ENCODE measurements around the gene GABRA5. TPM values are rescaled to one million over a fixed set of nuclear protein-coding genes. Genes with fewer than 3 reads are reported as not detected.

GABRA5 gene
- total and polyA plus RNA-seq, 2 donors from 2014 or later = not detected

- Histone ChIP-seq H3K4me3 (ENCODE audit: low read length in 3 of 3) (no peak overlapping the region), H3K27me3 (ENCODE audit: control insufficient read depth, insufficient read depth, low read length) (no peaks in the 10 kb centered on the region), H3K36me3 (ENCODE audit: control insufficient read depth in 2 of 3, insufficient read depth in 3 of 3, low read length in 3 of 3) (no peaks in the 10 kb centered on the region), H3K27ac (ENCODE audit: low read depth in 2 of 2, low read length in 2 of 2) (no peak overlapping the region), H3K9ac (ENCODE audit: low read length in 3 of 3) (no peak overlapping the region), H3K4me1 (ENCODE audit: control insufficient read depth in 2 of 3, insufficient read depth in 2 of 3, low read depth in 1 of 3, low read length in 3 of 3) (no peaks in the 10 kb centered on the region), H3K9me3 (ENCODE audit: control insufficient read depth in 2 of 3, insufficient read depth in 1 of 3, low read length in 3 of 3) (no peaks in the 10 kb centered on the region)
- intact Hi-C loops (cut with DNase I) = no loop called here
- no peak for TF ChIP-seq CTCF (IDR thresholded peaks at IDR 0.05; ENCODE audit: borderline replicate concordance, extremely low read depth, insufficient read depth)
- DNase-seq (no peak), FAIRE-seq (no peak)
Measured at GRCh38 chr15:26935322-26935721, 68.5 kb downstream of the GABRA5 start.

GRCh38 chr15:26936502-26936901, 69.6 kb downstream of the GABRA5 start:
- intact Hi-C loops (cut with DNase I) = no loop called here
- Histone ChIP-seq H3K4me1 (ENCODE audit: control insufficient read depth in 2 of 3, insufficient read depth in 2 of 3, low read depth in 1 of 3, low read length in 3 of 3) (no peaks in the 10 kb centered on the region), H3K27me3 (ENCODE audit: control insufficient read depth, insufficient read depth, low read length) (no peaks in the 10 kb centered on the region), H3K4me3 (ENCODE audit: low read length in 3 of 3) (no peak overlapping the region), H3K27ac (ENCODE audit: low read depth in 2 of 2, low read length in 2 of 2) (no peak overlapping the region), H3K36me3 (ENCODE audit: control insufficient read depth in 2 of 3, insufficient read depth in 3 of 3, low read length in 3 of 3) (no peaks in the 10 kb centered on the region), H3K9ac (ENCODE audit: low read length in 3 of 3) (no peak overlapping the region), H3K9me3 (ENCODE audit: control insufficient read depth in 2 of 3, insufficient read depth in 1 of 3, low read length in 3 of 3) (no peaks in the 10 kb centered on the region)
- DNase-seq (no peak), FAIRE-seq (no peak)
- no peak for TF ChIP-seq CTCF (IDR thresholded peaks at IDR 0.05; ENCODE audit: borderline replicate concordance, extremely low read depth, insufficient read depth)

GRCh38 chr15:26937134-26937533, 70.3 kb downstream of the GABRA5 start:
- Histone ChIP-seq H3K9ac (ENCODE audit: low read length in 3 of 3) (no peak overlapping the region), H3K27ac (ENCODE audit: low read depth in 2 of 2, low read length in 2 of 2) (no peak overlapping the region), H3K4me3 (ENCODE audit: low read length in 3 of 3) (no peak overlapping the region), H3K27me3 (ENCODE audit: control insufficient read depth, insufficient read depth, low read length) (no peaks in the 10 kb centered on the region), H3K36me3 (ENCODE audit: control insufficient read depth in 2 of 3, insufficient read depth in 3 of 3, low read length in 3 of 3) (no peaks in the 10 kb centered on the region), H3K9me3 (ENCODE audit: control insufficient read depth in 2 of 3, insufficient read depth in 1 of 3, low read length in 3 of 3) (no peaks in the 10 kb centered on the region), H3K4me1 (ENCODE audit: control insufficient read depth in 2 of 3, insufficient read depth in 2 of 3, low read depth in 1 of 3, low read length in 3 of 3) (no peaks in the 10 kb centered on the region)
- DNase-seq = no peak
- no peak for TF ChIP-seq CTCF (IDR thresholded peaks at IDR 0.05; ENCODE audit: borderline replicate concordance, extremely low read depth, insufficient read depth)
- no peak for FAIRE-seq
- intact Hi-C loops (cut with DNase I) = no loop called here

GRCh38 chr15:26939398-26939797, 72.5 kb downstream of the GABRA5 start:
- no peak for TF ChIP-seq CTCF (IDR thresholded peaks at IDR 0.05; ENCODE audit: borderline replicate concordance, extremely low read depth, insufficient read depth)

More at GRCh38 chr15:26939398-26939797, 72.5 kb downstream of the GABRA5 start:
- FAIRE-seq (no peak), DNase-seq (no peak)
- Histone ChIP-seq H3K9ac (ENCODE audit: low read length in 3 of 3) (no peak overlapping the region), H3K9me3 (ENCODE audit: control insufficient read depth in 2 of 3, insufficient read depth in 1 of 3, low read length in 3 of 3) (no peaks in the 10 kb centered on the region), H3K4me1 (ENCODE audit: control insufficient read depth in 2 of 3, insufficient read depth in 2 of 3, low read depth in 1 of 3, low read length in 3 of 3) (no peaks in the 10 kb centered on the region), H3K27ac (ENCODE audit: low read depth in 2 of 2, low read length in 2 of 2) (no peak overlapping the region), H3K36me3 (ENCODE audit: control insufficient read depth in 2 of 3, insufficient read depth in 3 of 3, low read length in 3 of 3) (no peaks in the 10 kb centered on the region), H3K4me3 (ENCODE audit: low read length in 3 of 3) (no peak overlapping the region), H3K27me3 (ENCODE audit: control insufficient read depth, insufficient read depth, low read length) (no peaks in the 10 kb centered on the region)
- intact Hi-C loops (cut with DNase I) = no loop called here

All from kidney (tissue), 14 donors.